Activated CD8-positive, alpha-beta memory T cell treated with anti-CD3 and anti-CD28 coated beads, Interleukin-2, amount 50 U/mL, for 48 hours (primary cell): Measurements from ENCODE around the gene ALOX12B.
"Not testable (repeated sequence)": the region's sequence is repeated elsewhere in the genome, so short reads cannot be mapped to it uniquely, and the experiment has no call there.

Experiments
- DNase-seq: peaks from one replicate; pipeline ENCODE4 v3.0.0-alpha.2; 2020

The ALOX12B gene

GRCh38 chr17:8063761-8064534 is 23.6 kb downstream of the ALOX12B start:
- DNase-seq: no peak

- no peak for DNase-seq
Observed at GRCh38 chr17:8062807-8063483, 24.6 kb downstream of the ALOX12B start.

- no peak for DNase-seq
Observed at GRCh38 chr17:8062435-8062806, 25.1 kb downstream of the ALOX12B start.

- DNase-seq: not testable (repeated sequence)
Observed at GRCh38 chr17:8061851-8062250, 25.7 kb downstream of the ALOX12B start.

GRCh38 chr17:8060274-8060673 is 27.2 kb downstream of the ALOX12B start:
- peak; percentile 68 for DNase-seq

GRCh38 chr17:8059131-8059530 is 28.4 kb downstream of the ALOX12B start:
- no peak for DNase-seq

- no peak for DNase-seq
Observed at GRCh38 chr17:8057691-8058114, 29.8 kb downstream of the ALOX12B start.

GRCh38 chr17:8056976-8057625 is 30.4 kb downstream of the ALOX12B start:
- DNase-seq: no peak

GRCh38 chr17:8056232-8056975 is 31.1 kb downstream of the ALOX12B start:
- no peak for DNase-seq

- no peak for DNase-seq
Observed at GRCh38 chr17:8055851-8056231, 31.7 kb downstream of the ALOX12B start.

GRCh38 chr17:8053600-8053999 is 33.9 kb downstream of the ALOX12B start:
- no peak for DNase-seq

- DNase-seq: no peak
Observed at GRCh38 chr17:8052256-8053252, 35.0 kb downstream of the ALOX12B start.

- no peak for DNase-seq
Observed at GRCh38 chr17:8051831-8052230, 35.7 kb downstream of the ALOX12B start.

- DNase-seq: no peak
Observed at GRCh38 chr17:8048736-8049135, 38.8 kb downstream of the ALOX12B start.

- DNase-seq: no peak
Observed at GRCh38 chr17:8048236-8048635, 39.3 kb downstream of the ALOX12B start.

- no peak for DNase-seq
Observed at GRCh38 chr17:8047769-8048110, 39.8 kb downstream of the ALOX12B start.

- DNase-seq: no peak
Observed at GRCh38 chr17:8046929-8047768, 40.4 kb downstream of the ALOX12B start.

- no peak for DNase-seq
Observed at GRCh38 chr17:8046306-8046928, 41.1 kb downstream of the ALOX12B start.

- DNase-seq: no peak
Observed at GRCh38 chr17:8044819-8045810, 42.4 kb downstream of the ALOX12B start.
